Measurements from ENCODE around the gene SMAD3.
"Not testable (repeated sequence)": the region's sequence is repeated elsewhere in the genome, so short reads cannot be mapped to it uniquely, and the experiment has no call there.

SMAD3 gene

GRCh38 chr15:67146234-67146633 is 80.8 kb downstream of the SMAD3 start:
- FAIRE-seq, result no peak

GRCh38 chr15:67146875-67147381 is 81.5 kb downstream of the SMAD3 start:
- FAIRE-seq, result no peak

GRCh38 chr15:67147396-67147949 is 82.1 kb downstream of the SMAD3 start:
- no peak for FAIRE-seq

- no peak for FAIRE-seq
Observed at GRCh38 chr15:67148196-67148701, 82.8 kb downstream of the SMAD3 start.

- no peak for FAIRE-seq
Observed at GRCh38 chr15:67149068-67149772, 83.8 kb downstream of the SMAD3 start.

GRCh38 chr15:67149773-67150022 is 84.3 kb downstream of the SMAD3 start:
- no peak for FAIRE-seq

GRCh38 chr15:67150023-67150860 is 84.8 kb downstream of the SMAD3 start:
- no peak for FAIRE-seq

- FAIRE-seq, result no peak
Observed at GRCh38 chr15:67152429-67152828, 87.0 kb downstream of the SMAD3 start.

- not testable (repeated sequence) for FAIRE-seq
Observed at GRCh38 chr15:67153044-67153443, 87.6 kb downstream of the SMAD3 start.

GRCh38 chr15:67154249-67154648 is 88.8 kb downstream of the SMAD3 start:
- no peak for FAIRE-seq

- no peak for FAIRE-seq
Observed at GRCh38 chr15:67156426-67156825, 91.0 kb downstream of the SMAD3 start.

- no peak for FAIRE-seq
Observed at GRCh38 chr15:67156834-67157233, 91.4 kb downstream of the SMAD3 start.

GRCh38 chr15:67157521-67158252 is 92.3 kb downstream of the SMAD3 start:
- FAIRE-seq, result no peak

- FAIRE-seq, result no peak
Observed at GRCh38 chr15:67158367-67158766, 93.0 kb downstream of the SMAD3 start.

- FAIRE-seq, result no peak
Observed at GRCh38 chr15:67161412-67161811, 96.0 kb downstream of the SMAD3 start.

- no peak for FAIRE-seq
Observed at GRCh38 chr15:67161881-67162280, 96.5 kb downstream of the SMAD3 start.

GRCh38 chr15:67163180-67163579 is 97.8 kb downstream of the SMAD3 start:
- FAIRE-seq, result no peak

GRCh38 chr15:67164401-67164791 is 99.0 kb downstream of the SMAD3 start:
- FAIRE-seq, result no peak

- FAIRE-seq, result no peak
Observed at GRCh38 chr15:67164811-67165253, 99.4 kb downstream of the SMAD3 start.

GRCh38 chr15:67165254-67166253 is 100.2 kb downstream of the SMAD3 start:
- FAIRE-seq, result no peak

- no peak for FAIRE-seq
Observed at GRCh38 chr15:67166280-67167009, 101.0 kb downstream of the SMAD3 start.
